ENCODE data around the gene CXXC5.
"Not testable (repeated sequence)": the region's sequence is repeated elsewhere in the genome, so short reads cannot be mapped to it uniquely, and the experiment has no call there.

CXXC5 gene

DNA sequence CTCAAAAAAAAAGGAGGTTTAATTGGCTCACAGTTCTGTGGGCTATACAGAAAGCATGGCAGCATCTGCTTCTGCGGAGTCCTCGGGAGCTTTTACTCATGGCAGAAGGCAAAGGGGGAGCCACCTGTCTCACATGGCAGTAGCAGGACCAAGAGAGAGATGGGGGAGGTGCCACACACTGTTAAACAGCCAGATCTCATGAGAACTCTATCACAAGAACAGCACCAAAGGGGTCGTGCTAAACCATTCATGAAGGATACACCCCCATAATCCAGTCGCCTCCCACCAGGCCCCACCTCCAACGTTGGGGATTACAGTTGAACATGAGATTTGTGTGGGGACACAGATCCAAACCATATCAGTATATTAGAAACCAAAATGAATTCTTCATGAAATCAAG is 28.3 kb upstream of the CXXC5 start:
- TF ChIP-seq, protein P1, sequence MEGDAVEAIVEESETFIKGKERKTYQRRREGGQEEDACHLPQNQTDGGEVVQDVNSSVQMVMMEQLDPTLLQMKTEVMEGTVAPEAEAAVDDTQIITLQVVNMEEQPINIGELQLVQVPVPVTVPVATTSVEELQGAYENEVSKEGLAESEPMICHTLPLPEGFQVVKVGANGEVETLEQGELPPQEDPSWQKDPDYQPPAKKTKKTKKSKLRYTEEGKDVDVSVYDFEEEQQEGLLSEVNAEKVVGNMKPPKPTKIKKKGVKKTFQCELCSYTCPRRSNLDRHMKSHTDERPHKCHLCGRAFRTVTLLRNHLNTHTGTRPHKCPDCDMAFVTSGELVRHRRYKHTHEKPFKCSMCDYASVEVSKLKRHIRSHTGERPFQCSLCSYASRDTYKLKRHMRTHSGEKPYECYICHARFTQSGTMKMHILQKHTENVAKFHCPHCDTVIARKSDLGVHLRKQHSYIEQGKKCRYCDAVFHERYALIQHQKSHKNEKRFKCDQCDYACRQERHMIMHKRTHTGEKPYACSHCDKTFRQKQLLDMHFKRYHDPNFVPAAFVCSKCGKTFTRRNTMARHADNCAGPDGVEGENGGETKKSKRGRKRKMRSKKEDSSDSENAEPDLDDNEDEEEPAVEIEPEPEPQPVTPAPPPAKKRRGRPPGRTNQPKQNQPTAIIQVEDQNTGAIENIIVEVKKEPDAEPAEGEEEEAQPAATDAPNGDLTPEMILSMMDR (IDR thresholded peaks at IDR 0.05; ENCODE audit: insufficient read depth, low read depth, low read length, missing control alignments) = no peak
- no peak for DNase-seq (ENCODE audit: low read depth)
- H3K4me3 ChIP-seq (ENCODE audit: low read length) = no peak overlapping the region

DNA sequence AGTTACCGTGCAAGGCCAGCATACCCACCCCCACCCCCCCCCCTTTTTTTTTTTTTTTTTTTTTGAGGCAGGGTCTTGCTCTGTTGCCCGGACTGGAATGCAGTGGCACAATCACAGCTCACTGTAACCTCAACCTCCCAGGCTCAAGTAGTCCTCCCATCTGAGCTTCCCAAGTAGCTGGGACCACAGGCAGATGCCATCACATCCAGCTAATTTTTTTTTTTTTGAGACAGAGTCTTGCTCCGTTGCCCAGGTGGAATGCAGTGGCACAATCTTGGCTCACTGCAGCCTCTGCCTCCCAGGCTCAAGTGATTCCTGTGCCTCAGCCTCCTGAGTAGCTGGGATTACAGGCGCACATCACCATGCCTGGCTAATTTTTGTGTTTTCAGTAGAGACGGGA is 22.8 kb upstream of the CXXC5 start:
- not testable (repeated sequence) for H3K4me3 ChIP-seq (ENCODE audit: low read length)

DNA sequence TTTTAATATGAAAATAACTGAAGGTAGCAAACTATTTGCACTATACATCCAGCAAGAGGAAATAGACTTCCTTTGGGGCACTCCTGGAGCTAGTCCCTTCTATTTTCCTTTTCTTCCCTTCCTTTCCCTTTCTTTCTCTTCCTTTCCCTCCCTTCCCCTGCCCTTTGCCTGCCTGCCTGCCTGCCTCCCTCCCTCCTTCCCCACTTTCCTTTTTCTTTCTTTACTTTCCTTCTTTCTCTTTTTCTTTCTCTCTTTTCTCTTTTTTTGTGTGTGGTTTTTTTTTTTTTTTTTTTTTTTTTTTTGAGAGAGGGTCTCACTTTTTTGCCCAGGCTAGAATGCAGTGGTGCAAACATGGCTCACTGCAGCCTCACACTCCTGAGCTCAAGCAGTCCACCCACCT is 17.3 kb upstream of the CXXC5 start:
- TF ChIP-seq, protein P1 (IDR thresholded peaks at IDR 0.05; ENCODE audit: insufficient read depth, low read depth, low read length, missing control alignments) = no peak
- no peak for DNase-seq (ENCODE audit: low read depth)
- no peak overlapping the region for H3K4me3 ChIP-seq (ENCODE audit: low read length)

More for the DNA sequence above, 22.8 kb upstream of the CXXC5 start:
- not testable (repeated sequence) for DNase-seq (ENCODE audit: low read depth)

DNA sequence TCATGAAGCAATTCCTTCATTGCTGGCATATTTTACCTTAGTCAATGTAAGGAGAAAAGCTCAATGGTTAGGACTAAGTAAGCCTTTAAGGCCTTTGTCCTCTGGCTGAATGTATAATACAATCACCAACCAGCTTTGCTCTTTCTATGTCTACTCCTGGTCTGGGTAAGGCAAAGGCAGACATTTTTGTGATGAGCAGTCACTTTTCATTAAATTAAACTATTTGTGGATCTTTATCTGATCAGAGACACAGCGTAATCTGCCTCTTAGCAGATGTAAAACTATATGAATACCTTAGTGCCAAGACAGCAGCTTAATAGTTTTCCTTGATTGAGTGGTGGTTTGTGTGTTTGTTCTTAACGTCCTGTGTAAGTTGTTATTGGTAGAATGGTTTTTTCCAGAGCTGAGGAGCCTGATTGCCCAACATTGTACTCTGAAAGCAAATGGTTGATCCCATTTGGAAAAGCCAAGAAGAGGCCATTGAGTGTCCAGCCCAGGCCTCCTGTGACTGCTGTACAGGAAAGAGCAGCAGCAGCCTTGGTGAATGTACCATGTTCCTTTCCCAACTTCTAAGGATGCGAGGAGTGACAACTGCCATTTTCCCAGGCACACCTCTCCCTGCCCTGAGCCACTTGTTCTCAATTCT is 16.5 kb upstream of the CXXC5 start:
- H3K4me3 ChIP-seq (ENCODE audit: low read length) = no peak overlapping the region
- no peak for DNase-seq (ENCODE audit: low read depth)
- TF ChIP-seq, protein P1 (IDR thresholded peaks at IDR 0.05; ENCODE audit: insufficient read depth, low read depth, low read length, missing control alignments) = no peak

DNA sequence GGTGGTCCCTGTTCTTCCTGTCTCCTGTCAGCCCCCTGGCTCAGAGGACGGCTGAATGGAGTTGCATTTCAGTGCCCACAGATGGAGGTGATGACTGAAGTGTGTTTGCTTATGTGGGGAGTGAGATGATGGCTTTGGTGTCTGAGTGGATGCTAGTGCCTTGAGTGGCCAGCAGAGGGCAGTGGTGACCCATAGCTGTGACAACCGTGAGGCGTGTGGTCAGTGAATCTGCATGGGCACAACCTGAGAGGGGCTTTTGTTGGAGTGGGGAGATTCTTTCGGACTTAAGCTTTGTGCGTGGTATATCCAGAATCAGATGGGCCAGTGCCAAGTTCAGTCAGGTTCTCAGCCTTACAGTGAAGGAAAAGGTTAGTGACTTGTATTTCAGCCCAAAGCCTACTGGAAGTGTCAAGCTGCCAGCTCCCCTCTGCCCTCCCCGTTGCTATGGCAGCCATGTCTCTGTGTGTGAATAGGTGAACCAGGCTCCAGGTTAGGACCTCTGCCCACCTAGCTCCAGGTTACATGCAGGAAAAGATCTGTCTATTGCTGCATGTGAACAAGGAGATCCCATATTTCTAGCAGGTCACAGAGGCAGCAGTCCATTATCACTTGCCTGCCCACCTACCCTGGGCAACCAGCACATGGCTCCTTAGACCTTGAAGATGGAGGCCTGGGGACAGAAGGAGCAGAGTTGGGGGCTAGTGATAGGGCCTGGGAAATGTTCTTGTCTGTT is 14.7 kb upstream of the CXXC5 start:
- DNase-seq (ENCODE audit: low read depth) = peak; percentile 74
- TF ChIP-seq, protein P1 (IDR thresholded peaks at IDR 0.05; ENCODE audit: insufficient read depth, low read depth, low read length, missing control alignments) = peak; percentile 99
- H3K4me3 ChIP-seq (ENCODE audit: low read length) = no peak overlapping the region

DNA sequence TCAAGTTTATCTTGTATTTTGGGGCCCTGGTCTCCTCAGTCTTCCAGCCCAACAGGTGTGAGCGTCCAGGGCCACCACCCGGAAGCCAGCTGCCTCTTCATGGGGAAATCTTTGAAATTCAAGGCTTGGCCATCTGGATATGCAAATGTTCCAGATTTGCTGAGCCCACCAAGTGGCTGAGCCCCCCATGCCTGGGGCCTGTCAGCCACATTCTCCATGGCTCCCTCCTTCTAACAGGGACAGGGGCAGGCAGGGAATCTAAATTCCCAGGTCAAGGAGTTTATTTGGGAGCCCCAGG is 14.2 kb upstream of the CXXC5 start:
- TF ChIP-seq, protein P1 (IDR thresholded peaks at IDR 0.05; ENCODE audit: insufficient read depth, low read depth, low read length, missing control alignments) = no peak

DNA sequence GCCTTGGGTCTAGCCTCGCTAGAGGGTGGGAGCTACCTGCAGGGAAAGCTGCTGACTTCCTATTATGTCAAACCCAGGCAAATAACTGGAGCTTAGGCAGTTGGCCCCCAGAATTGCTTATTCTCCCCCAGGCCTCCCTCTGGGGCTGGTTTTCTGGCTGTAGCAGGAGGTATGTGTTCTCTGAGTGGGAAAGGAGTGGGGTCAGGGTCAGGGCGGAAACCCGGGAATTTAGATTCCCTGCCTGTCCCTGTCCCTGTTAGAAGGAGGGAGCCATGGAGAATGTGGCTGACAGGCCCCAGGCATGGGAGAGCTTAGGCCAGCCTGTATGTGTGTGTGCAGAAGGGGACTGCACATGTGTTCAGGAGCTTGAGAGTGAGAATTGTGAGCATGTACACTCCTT is 13.6 kb upstream of the CXXC5 start:
- H3K4me3 ChIP-seq (ENCODE audit: low read length) = no peak overlapping the region
- TF ChIP-seq, protein P1 (IDR thresholded peaks at IDR 0.05; ENCODE audit: insufficient read depth, low read depth, low read length, missing control alignments) = no peak
- DNase-seq (ENCODE audit: low read depth) = no peak

More for the DNA sequence above, 14.2 kb upstream of the CXXC5 start:
- H3K4me3 ChIP-seq (ENCODE audit: low read length) = no peak overlapping the region
- DNase-seq (ENCODE audit: low read depth) = no peak

Data from epithelial cell of esophagus (primary cell).